ENCODE measurements around the gene LHX5. TPM values are rescaled to one million over a fixed set of nuclear protein-coding genes. Genes with fewer than 3 reads are reported as not detected.
"Not testable (repeated sequence)": the region's sequence is repeated elsewhere in the genome, so short reads cannot be mapped to it uniquely, and the experiment has no call there.

Gene LHX5
- total and polyA plus RNA-seq, 4 donors, result 1.6 to 13.2 (median 8.2) TPM

- Histone ChIP-seq H3K9me3 (ENCODE audit: control insufficient read depth, insufficient read depth, low read length) (no peaks in the 10 kb centered on the region), H3K27ac (ENCODE audit: low read depth, low read length) (no peak overlapping the region), H3K36me3 (ENCODE audit: control insufficient read depth, insufficient read depth, low read length) (no peaks in the 10 kb centered on the region), H3K27me3 (ENCODE audit: control insufficient read depth, insufficient read depth, low read length) (peaks cover 2% of the 10 kb centered on the region), H3K4me1 (ENCODE audit: control insufficient read depth, insufficient read depth, low read length) (peaks cover 25% of the 10 kb centered on the region), H3K4me3 (ENCODE audit: low read depth, low read length) (no peak overlapping the region)
- WGBS (ENCODE audit: insufficient coverage), result 3% methylated on average over 8 of the region's 8 CpGs
- peak in 2 of 6 donors; percentile 18 to 86 for DNase-seq (ENCODE audit: low read depth in 4 of 6, low spot score in 6 of 6)
Observed at GRCh38 chr12:113500306-113500675, 28.6 kb upstream of the LHX5 start.

- Histone ChIP-seq H3K27ac (ENCODE audit: low read depth, low read length) (no peak overlapping the region), H3K27me3 (ENCODE audit: control insufficient read depth, insufficient read depth, low read length) (peaks cover 2% of the 10 kb centered on the region), H3K9me3 (ENCODE audit: control insufficient read depth, insufficient read depth, low read length) (no peaks in the 10 kb centered on the region), H3K4me1 (ENCODE audit: control insufficient read depth, insufficient read depth, low read length) (peaks cover 25% of the 10 kb centered on the region), H3K36me3 (ENCODE audit: control insufficient read depth, insufficient read depth, low read length) (no peaks in the 10 kb centered on the region), H3K4me3 (ENCODE audit: low read depth, low read length) (no peak overlapping the region)
- 69% methylated on average over 3 of the region's 4 CpGs for WGBS (ENCODE audit: insufficient coverage)
- no peak for DNase-seq (ENCODE audit: low read depth in 4 of 6, low spot score in 6 of 6)
Observed at GRCh38 chr12:113498490-113498889, 26.8 kb upstream of the LHX5 start.

GRCh38 chr12:113497693-113498092, 26.0 kb upstream of the LHX5 start:
- H3K4me3 ChIP-seq (ENCODE audit: low read depth, low read length), result no peak overlapping the region
- peaks cover 2% of the 10 kb centered on the region for H3K27me3 ChIP-seq (ENCODE audit: control insufficient read depth, insufficient read depth, low read length)
- H3K4me1 ChIP-seq (ENCODE audit: control insufficient read depth, insufficient read depth, low read length), result peaks cover 25% of the 10 kb centered on the region
- DNase-seq (ENCODE audit: low read depth in 4 of 6, low spot score in 6 of 6), result peak in 1 of 6 donors; percentile 64
- no peaks in the 10 kb centered on the region for H3K36me3 ChIP-seq (ENCODE audit: control insufficient read depth, insufficient read depth, low read length)
- 45% methylated on average over 6 of the region's 7 CpGs for WGBS (ENCODE audit: insufficient coverage)
- no peak overlapping the region for H3K27ac ChIP-seq (ENCODE audit: low read depth, low read length)
- no peaks in the 10 kb centered on the region for H3K9me3 ChIP-seq (ENCODE audit: control insufficient read depth, insufficient read depth, low read length)

- not testable (repeated sequence) for H3K9me3 ChIP-seq (ENCODE audit: control insufficient read depth, insufficient read depth, low read length); H3K27me3 ChIP-seq (ENCODE audit: control insufficient read depth, insufficient read depth, low read length); H3K36me3 ChIP-seq (ENCODE audit: control insufficient read depth, insufficient read depth, low read length); DNase-seq (ENCODE audit: low read depth in 4 of 6, low spot score in 6 of 6); H3K27ac ChIP-seq (ENCODE audit: low read depth, low read length); H3K4me3 ChIP-seq (ENCODE audit: low read depth, low read length)
- peaks cover 22% of the 10 kb centered on the region for H3K4me1 ChIP-seq (ENCODE audit: control insufficient read depth, insufficient read depth, low read length)
- WGBS (ENCODE audit: insufficient coverage), result 84% methylated on average over 5 of the region's 6 CpGs
Observed at GRCh38 chr12:113495941-113496340, 24.3 kb upstream of the LHX5 start.

GRCh38 chr12:113488322-113488721, 16.7 kb upstream of the LHX5 start:
- Histone ChIP-seq H3K27ac (ENCODE audit: low read depth, low read length) (no peak overlapping the region), H3K36me3 (ENCODE audit: control insufficient read depth, insufficient read depth, low read length) (no peaks in the 10 kb centered on the region), H3K27me3 (ENCODE audit: control insufficient read depth, insufficient read depth, low read length) (peaks cover 13% of the 10 kb centered on the region), H3K4me3 (ENCODE audit: low read depth, low read length) (no peak overlapping the region), H3K9me3 (ENCODE audit: control insufficient read depth, insufficient read depth, low read length) (no peaks in the 10 kb centered on the region), H3K4me1 (ENCODE audit: control insufficient read depth, insufficient read depth, low read length) (no peaks in the 10 kb centered on the region)
- WGBS (ENCODE audit: insufficient coverage), result 83% methylated on average over 3 of the region's 3 CpGs
- no peak for DNase-seq (ENCODE audit: low read depth in 4 of 6, low spot score in 6 of 6)

- H3K4me3 ChIP-seq (ENCODE audit: low read depth, low read length), result no peak overlapping the region
- no peaks in the 10 kb centered on the region for H3K9me3 ChIP-seq (ENCODE audit: control insufficient read depth, insufficient read depth, low read length)
- H3K27me3 ChIP-seq (ENCODE audit: control insufficient read depth, insufficient read depth, low read length), result peaks cover 17% of the 10 kb centered on the region
- no peaks in the 10 kb centered on the region for H3K4me1 ChIP-seq (ENCODE audit: control insufficient read depth, insufficient read depth, low read length)
- no peak overlapping the region for H3K27ac ChIP-seq (ENCODE audit: low read depth, low read length)
- WGBS (ENCODE audit: insufficient coverage), result 44% methylated on average over 4 of the region's 4 CpGs
- H3K36me3 ChIP-seq (ENCODE audit: control insufficient read depth, insufficient read depth, low read length), result no peaks in the 10 kb centered on the region
- no peak for DNase-seq (ENCODE audit: low read depth in 4 of 6, low spot score in 6 of 6)
Observed at GRCh38 chr12:113486722-113487121, 15.1 kb upstream of the LHX5 start.

- peaks cover 27% of the 10 kb centered on the region for H3K27me3 ChIP-seq (ENCODE audit: control insufficient read depth, insufficient read depth, low read length)
- no peaks in the 10 kb centered on the region for H3K36me3 ChIP-seq (ENCODE audit: control insufficient read depth, insufficient read depth, low read length)
- WGBS (ENCODE audit: insufficient coverage), result 5% methylated on average over 2 of the region's 2 CpGs
- H3K27ac ChIP-seq (ENCODE audit: low read depth, low read length), result no peak overlapping the region
- no peaks in the 10 kb centered on the region for H3K4me1 ChIP-seq (ENCODE audit: control insufficient read depth, insufficient read depth, low read length)
- H3K4me3 ChIP-seq (ENCODE audit: low read depth, low read length), result no peak overlapping the region
- DNase-seq (ENCODE audit: low read depth in 4 of 6, low spot score in 6 of 6), result no peak
- H3K9me3 ChIP-seq (ENCODE audit: control insufficient read depth, insufficient read depth, low read length), result no peaks in the 10 kb centered on the region
Observed at GRCh38 chr12:113485330-113485729, 13.7 kb upstream of the LHX5 start.

GRCh38 chr12:113482334-113482733, 10.7 kb upstream of the LHX5 start:
- Histone ChIP-seq H3K4me1 (ENCODE audit: control insufficient read depth, insufficient read depth, low read length) (peaks cover 19% of the 10 kb centered on the region), H3K27me3 (ENCODE audit: control insufficient read depth, insufficient read depth, low read length) (peaks cover 50% of the 10 kb centered on the region), H3K4me3 (ENCODE audit: low read depth, low read length) (no peak overlapping the region), H3K9me3 (ENCODE audit: control insufficient read depth, insufficient read depth, low read length) (no peaks in the 10 kb centered on the region), H3K27ac (ENCODE audit: low read depth, low read length) (no peak overlapping the region), H3K36me3 (ENCODE audit: control insufficient read depth, insufficient read depth, low read length) (no peaks in the 10 kb centered on the region)
- WGBS (ENCODE audit: insufficient coverage), result 25% methylated on average over 1 of the region's 1 CpG
- no peak for DNase-seq (ENCODE audit: low read depth in 4 of 6, low spot score in 6 of 6)

GRCh38 chr12:113480336-113480971, 8.8 kb upstream of the LHX5 start:
- Histone ChIP-seq H3K27me3 (ENCODE audit: control insufficient read depth, insufficient read depth, low read length) (peaks cover 66% of the 10 kb centered on the region), H3K9me3 (ENCODE audit: control insufficient read depth, insufficient read depth, low read length) (no peaks in the 10 kb centered on the region), H3K4me1 (ENCODE audit: control insufficient read depth, insufficient read depth, low read length) (peaks cover 22% of the 10 kb centered on the region), H3K36me3 (ENCODE audit: control insufficient read depth, insufficient read depth, low read length) (no peaks in the 10 kb centered on the region), H3K4me3 (ENCODE audit: low read depth, low read length) (no peak overlapping the region), H3K27ac (ENCODE audit: low read depth, low read length) (no peak overlapping the region)
- 12% methylated on average over 3 of the region's 9 CpGs for WGBS (ENCODE audit: insufficient coverage)
- DNase-seq (ENCODE audit: low read depth in 4 of 6, low spot score in 6 of 6), result peak in 1 of 6 donors; percentile 59

- WGBS (ENCODE audit: insufficient coverage), result under 1% methylated on average over 53 of the region's 61 CpGs
Observed at GRCh38 chr12:113479590-113480335, 8.1 kb upstream of the LHX5 start.

More at GRCh38 chr12:113479590-113480335, 8.1 kb upstream of the LHX5 start:
- Histone ChIP-seq H3K27me3 (ENCODE audit: control insufficient read depth, insufficient read depth, low read length) (peaks cover 73% of the 10 kb centered on the region), H3K4me3 (ENCODE audit: low read depth, low read length) (peak overlapping the region; percentile 9), H3K36me3 (ENCODE audit: control insufficient read depth, insufficient read depth, low read length) (no peaks in the 10 kb centered on the region), H3K9me3 (ENCODE audit: control insufficient read depth, insufficient read depth, low read length) (no peaks in the 10 kb centered on the region), H3K4me1 (ENCODE audit: control insufficient read depth, insufficient read depth, low read length) (peaks cover 22% of the 10 kb centered on the region), H3K27ac (ENCODE audit: low read depth, low read length) (no peak overlapping the region)
- DNase-seq (ENCODE audit: low read depth in 4 of 6, low spot score in 6 of 6), result peak in 2 of 6 donors; percentile 74 to 77

All from spinal cord (tissue), 10 donors.